ENCODE data around the gene DBH.

DBH gene

GRCh38 chr9:133628766-133629165 is 7.4 kb upstream of the DBH start:
- DNase-seq: no peak

GRCh38 chr9:133629221-133630110 is 6.7 kb upstream of the DBH start:
- no peak for DNase-seq

- no peak for DNase-seq
Observed at GRCh38 chr9:133631111-133631510, 5.1 kb upstream of the DBH start.

GRCh38 chr9:133632806-133633680 is 3.1 kb upstream of the DBH start:
- DNase-seq: no peak

- no peak for DNase-seq
Observed at GRCh38 chr9:133633681-133634080, 2.5 kb upstream of the DBH start.

DNA sequence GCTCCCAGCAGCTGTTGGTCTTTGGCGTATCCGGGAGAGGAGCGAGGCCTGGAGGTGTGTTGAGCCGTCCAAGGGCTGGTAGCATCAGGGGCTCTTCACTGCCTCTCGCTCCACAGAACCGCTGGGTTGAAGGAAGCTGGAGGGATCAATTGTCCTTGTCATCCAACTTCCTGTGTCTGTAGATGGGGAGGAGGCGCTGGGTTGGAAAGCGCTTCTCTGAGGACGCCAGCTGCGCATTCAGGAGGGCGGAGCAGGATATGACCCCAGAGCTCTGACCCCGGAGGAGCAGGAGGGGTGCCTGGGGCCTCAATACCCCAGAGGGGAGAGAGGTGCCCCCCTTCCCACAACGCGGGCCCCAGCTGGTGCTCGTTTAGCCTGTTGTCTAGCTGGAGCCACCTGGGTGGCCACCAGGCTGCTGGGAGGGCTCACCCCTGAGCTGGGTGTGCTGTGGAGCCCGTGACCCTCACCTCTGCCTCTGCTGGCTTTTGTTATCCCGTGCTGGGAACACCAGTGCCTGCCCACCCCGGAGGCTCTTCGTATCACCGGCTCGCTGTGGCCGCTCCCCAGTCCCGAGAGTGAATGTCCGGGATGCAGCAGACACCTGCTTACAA is 2.0 kb upstream of the DBH start:
- DNase-seq: no peak

DNA sequence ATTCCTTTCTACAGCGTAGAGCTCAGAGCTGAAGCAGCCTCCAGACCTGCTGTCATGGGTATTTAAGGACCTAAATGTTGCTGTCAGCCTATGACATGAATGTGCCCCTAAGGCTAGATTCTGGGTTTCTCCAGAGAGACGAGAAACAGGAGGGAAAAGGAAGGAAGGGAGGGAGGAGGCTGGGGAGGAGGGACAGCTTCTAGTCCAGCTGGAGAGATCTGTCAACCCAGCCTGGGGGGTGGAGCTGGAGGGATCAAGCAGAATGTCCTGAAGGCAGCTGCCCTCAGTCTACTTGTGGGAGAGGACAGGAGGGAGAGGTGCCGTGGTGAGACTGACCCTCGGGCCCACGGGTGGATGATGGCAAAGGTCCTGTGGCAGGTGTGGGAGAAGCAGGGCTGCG is 1.1 kb upstream of the DBH start:
- no peak for DNase-seq

DNA sequence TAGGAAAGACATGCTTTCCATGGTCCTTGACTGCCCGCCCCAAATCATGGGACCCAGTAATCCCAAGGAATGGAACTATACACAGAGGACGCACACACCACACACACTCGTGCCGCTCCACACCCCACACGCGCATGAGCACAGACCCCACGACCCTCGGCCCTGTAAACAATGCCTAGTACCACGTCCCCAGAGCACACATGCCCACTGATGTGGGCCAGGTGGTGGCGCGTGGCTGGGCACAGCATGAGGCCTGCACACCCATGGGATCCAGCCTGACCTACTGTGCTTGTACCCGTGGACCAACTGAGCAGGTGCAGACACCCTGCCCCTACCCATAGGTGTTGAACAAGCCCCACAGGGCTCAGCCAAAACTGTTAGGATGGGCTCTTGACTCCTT is 739 bp downstream of the DBH start:
- no peak for DNase-seq

GRCh38 chr9:133637451-133638055 is 1.4 kb downstream of the DBH start:
- DNase-seq: no peak

DNA sequence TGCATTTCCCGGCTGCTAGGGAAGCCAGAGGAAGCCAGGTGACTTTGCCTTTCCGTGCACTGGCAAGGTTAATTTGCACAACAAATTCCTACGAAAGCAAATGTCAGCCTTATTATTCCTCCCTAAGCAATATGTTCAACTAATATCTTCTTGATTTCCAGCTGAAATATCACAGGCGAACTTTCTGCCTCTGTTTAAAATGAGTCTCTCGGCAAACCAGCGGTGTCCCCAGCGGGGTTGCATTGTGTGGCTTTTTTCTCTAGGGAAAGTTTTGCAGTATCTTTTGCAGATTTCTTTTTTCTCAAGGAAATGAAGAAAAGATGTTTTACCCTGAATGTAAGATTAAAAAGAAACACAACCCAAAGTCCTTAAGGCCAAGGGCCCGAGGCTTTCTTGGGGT is 1.9 kb downstream of the DBH start:
- DNase-seq: no peak

DNA sequence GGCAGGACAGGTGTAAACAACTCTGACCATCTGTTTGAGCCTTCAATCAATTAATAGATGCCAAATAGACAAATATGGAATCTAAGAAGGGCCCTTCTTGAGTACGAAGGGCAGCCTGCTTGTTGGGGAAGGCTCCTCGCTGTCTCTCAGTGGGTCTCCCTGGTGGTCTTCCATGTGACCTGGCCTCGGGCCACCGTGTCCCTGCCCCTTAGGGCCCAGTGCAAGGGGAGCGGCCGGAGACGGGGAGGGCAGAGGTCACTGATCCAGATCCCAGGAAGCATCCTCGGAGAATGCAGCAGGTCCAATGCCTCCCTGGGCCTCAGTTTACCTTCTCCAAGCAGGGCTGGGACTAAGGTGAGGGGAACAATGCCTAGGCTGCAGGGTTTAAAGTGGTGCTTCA is 2.5 kb downstream of the DBH start:
- no peak for DNase-seq

- DNase-seq: no peak
Observed at GRCh38 chr9:133639613-133640012, 3.5 kb downstream of the DBH start.

GRCh38 chr9:133640160-133640559 is 4.0 kb downstream of the DBH start:
- DNase-seq: no peak

- no peak for DNase-seq
Observed at GRCh38 chr9:133640580-133641395, 4.6 kb downstream of the DBH start.

GRCh38 chr9:133641396-133641655 is 5.2 kb downstream of the DBH start:
- no peak for DNase-seq

- no peak for DNase-seq
Observed at GRCh38 chr9:133641861-133642595, 5.9 kb downstream of the DBH start.

DNA sequence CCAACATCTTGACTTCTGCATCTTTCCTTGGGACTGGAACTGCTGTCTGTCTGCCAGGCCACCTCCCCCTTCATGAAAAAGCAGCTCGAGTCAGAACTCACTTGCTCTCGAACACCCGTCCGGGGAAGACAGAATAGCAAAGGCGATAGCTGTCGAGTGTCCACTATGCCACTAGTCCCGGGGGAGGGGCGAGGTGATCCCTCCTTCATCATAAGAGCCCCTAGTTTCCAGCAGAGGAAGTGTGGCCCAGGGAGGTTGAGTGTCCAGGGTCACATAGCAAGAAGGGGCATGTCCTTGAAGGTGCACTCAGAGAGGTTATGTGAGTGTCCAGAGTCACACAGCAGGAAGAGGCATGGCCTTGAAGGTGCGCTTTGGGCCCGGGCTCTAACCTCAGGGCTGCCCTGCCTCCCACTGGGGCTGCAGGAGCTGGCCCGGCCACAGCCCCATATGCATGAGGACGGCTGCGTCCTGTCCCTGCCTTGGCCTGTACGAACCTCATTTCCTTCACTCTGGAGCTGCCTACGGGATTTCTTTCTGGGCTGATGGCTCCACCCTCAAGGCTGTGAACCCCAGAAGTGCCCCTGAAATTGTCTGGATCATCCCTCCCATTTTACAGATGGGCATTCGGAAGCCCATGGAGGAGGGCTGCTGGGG is 6.7 kb downstream of the DBH start:
- DNase-seq: no peak

GRCh38 chr9:133643362-133643755 is 7.2 kb downstream of the DBH start:
- DNase-seq: no peak

DNA sequence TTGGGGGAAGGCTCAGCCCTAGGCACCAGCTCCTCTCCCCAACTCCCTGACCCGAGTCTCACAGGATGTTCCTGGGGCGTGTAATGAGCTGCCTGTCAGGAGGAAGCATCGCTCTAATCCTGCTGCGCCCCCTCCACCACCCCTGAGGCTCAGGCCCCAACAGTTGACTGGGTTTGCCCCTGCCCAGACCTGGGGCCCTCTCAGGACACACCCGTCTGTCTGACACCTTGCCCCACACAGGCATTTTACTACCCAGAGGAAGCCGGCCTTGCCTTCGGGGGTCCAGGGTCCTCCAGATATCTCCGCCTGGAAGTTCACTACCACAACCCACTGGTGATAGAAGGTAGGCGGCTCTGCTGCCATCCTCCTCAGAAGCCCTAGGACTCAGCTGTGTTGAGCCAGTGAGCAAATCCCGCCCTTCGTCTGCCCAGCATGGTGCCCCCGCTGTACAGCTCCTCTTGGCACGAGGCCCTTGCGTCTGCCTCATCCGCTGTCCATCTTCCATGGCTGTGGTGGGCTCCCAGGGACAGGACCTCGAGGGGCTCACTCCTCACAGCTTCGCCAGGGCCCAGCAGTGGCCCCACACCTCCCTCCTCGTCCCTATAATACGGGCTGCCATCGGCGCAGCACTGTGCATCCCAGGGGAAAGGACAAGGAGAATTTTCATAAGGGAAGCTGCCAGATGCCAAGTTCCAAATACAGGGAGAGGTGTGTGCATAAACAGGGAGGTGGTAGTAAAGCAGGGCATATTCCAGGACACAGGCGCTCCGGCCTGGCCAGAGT is 8.0 kb downstream of the DBH start:
- DNase-seq: no peak

DNA sequence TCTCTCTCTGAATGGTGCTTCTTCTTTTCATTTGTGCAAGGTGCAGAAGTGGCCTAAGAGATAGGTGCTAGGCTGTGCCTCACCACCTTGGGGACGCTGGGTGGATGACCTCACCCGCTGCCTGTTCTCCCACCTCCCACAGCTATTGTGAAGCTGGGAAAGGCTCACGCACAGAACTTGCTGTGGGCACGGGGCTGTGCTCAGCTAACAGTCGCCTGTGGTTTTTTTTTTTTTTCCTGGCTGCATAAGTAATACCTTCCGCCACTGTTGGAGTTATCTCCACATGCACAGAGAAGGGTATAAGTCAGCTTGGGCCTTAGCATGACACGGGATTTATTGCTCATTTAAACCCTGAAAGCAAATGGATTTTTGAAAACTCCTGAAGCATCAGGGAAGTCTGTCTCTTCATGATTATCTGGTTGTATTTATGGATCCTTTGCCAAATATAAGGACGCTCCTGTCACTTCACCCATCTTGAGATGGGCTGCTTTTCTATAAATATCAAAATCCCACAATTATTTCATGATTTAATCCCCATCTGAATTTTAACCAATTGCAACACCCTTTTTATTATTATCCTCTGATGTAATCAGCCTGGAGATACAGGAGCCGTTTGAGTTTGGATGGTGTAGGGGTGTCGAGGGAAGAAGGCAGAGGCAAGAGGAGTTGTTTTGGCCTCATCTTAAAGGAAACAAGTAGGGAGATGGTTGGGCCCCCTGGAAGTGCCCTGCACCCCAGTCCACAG is 9.0 kb downstream of the DBH start:
- DNase-seq: no peak

Measured in NCI-H748 treated with DMSO at 0.1 percent for 48 hours (cell line).